ENCODE measurements around the gene KCNK2. TPM values are rescaled to one million over a fixed set of nuclear protein-coding genes. Genes with fewer than 3 reads are reported as not detected.

The KCNK2 gene
- total RNA-seq, 2 experiments from 2014 or later, result not detected

- POLR2A ChIA-PET, result no interaction called here
- no peak overlapping the region for H3K27ac Mint-ChIP-seq
- H3K4me3 Mint-ChIP-seq, result no peak overlapping the region
- no peak for DNase-seq
- no peaks in the 10 kb centered on the region for H3K4me1 Mint-ChIP-seq
- CTCF ChIA-PET, result interaction anchor here (1.1 kb wide), 1 partner anchor 16 kb away, joined by 3 read pairs; no protein-coding TSS in a partner anchor
- H3K36me3 Mint-ChIP-seq (ENCODE audit: low read depth), result no peaks in the 10 kb centered on the region
- H3K9me3 Mint-ChIP-seq, result no peaks in the 10 kb centered on the region
- H3K27me3 Mint-ChIP-seq, result peaks cover 3% of the 10 kb centered on the region
These were observed 11.5 kb upstream of the KCNK2 start for GRCh38 chr1:215071078-215071477.

DNA sequence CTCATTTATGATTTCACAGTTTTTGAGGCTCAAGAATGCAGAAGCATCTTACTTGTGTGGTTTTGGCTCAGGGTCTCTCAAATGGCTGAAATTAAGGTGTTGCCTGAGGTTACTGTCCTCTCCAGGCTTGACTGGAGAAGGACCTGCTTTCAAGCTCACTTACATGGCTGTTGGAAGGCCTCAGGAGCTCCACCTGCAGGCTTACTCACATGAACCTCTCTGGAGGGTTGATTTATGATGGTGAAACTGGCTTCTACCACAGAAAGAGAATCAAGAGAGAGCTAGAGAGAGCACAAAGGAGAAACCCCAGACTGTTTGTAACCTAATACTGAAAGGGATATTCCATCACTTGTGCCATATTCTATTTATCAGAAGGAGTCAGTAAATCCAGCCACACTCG, 6.2 kb upstream of the KCNK2 start:
- no peak overlapping the region for H3K27ac Mint-ChIP-seq
- DNase-seq, result no peak
- peaks cover 19% of the 10 kb centered on the region for H3K27me3 Mint-ChIP-seq
- no peaks in the 10 kb centered on the region for H3K9me3 Mint-ChIP-seq
- H3K4me1 Mint-ChIP-seq, result no peaks in the 10 kb centered on the region
- POLR2A ChIA-PET, result no interaction called here
- no peaks in the 10 kb centered on the region for H3K36me3 Mint-ChIP-seq (ENCODE audit: low read depth)
- CTCF ChIA-PET, result no interaction called here
- H3K4me3 Mint-ChIP-seq, result no peak overlapping the region

DNA sequence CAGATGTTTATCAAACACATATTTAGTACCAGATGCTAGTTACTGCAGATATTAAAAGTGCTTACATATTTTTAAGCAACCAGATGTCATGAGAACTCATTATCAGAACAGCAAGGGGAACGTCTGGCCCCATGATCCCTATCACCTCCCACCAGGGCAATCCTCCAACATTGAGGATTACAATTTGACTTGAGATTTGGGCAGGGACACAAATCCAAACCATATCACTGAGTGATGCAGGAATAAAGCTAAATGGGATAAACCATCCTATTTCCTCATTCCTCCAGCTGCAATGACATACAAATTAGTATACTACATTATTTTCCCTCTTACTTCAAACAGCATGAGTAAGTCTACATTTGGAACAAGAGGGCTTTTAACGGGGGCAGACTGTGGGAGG, 3.1 kb upstream of the KCNK2 start:
- H3K27me3 Mint-ChIP-seq, result peaks cover 43% of the 10 kb centered on the region
- no peak overlapping the region for H3K4me3 Mint-ChIP-seq
- no peak overlapping the region for H3K27ac Mint-ChIP-seq
- ChIA-PET CTCF (no interaction called here), POLR2A (no interaction called here)
- peaks cover 4% of the 10 kb centered on the region for H3K36me3 Mint-ChIP-seq (ENCODE audit: low read depth)
- no peaks in the 10 kb centered on the region for H3K9me3 Mint-ChIP-seq
- H3K4me1 Mint-ChIP-seq, result peaks cover 2% of the 10 kb centered on the region
- DNase-seq, result no peak

DNA sequence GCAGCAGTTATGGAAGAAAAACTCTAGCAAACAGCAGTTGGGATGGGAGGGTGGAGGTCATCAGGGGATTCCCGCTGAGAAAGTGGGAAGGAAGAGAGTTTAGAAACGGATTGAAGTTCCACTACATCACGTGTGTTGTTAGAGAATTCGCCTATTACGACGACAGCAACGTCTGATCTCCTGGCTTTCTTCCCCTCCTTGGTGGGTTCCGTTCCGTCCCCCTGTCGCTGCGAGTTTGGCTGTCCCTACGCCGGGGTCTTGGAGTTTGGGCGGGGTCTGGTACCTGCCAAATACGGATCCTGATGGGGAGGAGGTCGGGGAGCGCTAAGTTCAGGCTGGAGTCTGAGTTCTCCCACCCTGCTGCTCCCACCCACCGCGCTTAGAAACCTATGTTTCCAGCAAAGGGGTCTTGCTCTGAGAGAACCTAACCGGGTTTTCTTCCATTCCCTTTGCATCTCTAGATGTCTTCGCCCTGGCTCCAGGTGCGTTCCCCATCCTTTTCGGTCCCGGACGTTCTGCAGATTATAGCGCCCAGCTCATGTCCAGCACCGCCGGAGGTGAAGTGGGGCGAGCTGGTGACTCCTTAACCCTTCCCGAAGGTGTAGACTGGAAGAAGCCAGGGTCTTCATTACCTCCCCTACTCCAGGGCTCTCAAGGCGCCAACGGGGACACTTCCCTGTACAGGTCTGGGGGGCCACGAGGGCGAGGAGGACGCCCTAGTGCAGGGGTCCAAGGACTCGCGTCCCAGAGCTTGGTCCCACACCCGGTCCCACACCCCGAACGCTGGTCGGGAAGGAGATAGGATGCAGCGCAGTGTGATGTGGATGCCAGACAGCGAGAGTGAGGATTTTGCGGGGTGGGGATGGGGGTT, 641 bp upstream of the KCNK2 start:
- no peak for DNase-seq
- Mint-ChIP-seq H3K4me1 (peaks cover 2% of the 10 kb centered on the region), H3K27me3 (peaks cover 60% of the 10 kb centered on the region), H3K9me3 (no peaks in the 10 kb centered on the region), H3K4me3 (no peak overlapping the region), H3K36me3 (ENCODE audit: low read depth) (peaks cover 4% of the 10 kb centered on the region), H3K27ac (no peak overlapping the region)
- POLR2A ChIA-PET, result no interaction called here
- CTCF ChIA-PET, result no interaction called here

DNA sequence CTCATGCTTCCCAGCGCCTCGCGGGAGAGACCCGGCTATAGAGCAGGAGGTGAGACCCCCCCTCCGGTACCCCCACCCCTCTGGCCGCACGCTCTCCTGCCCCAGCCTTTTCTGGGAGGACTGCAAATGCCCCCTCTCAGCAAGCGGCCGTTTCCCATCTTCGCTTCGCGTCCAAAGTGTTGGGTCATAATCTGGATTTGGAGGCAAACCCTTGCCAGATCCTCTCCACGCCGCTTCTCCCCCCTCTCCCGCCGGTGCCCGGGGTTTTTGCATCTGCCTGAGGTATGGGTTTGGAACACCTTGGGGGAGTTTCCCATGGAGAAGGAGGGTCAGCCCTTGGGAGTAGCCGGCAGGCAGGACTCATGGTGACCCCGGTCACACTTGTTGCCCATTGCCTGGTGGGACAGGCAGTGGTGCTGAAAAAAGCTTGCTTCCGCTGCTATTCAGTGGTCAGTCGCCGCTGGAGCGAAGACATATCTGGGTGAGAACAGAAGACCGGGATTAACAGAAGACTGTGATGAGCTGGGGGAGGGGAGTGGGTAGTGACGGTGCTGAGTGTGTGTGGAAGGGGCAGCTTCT, 935 bp downstream of the KCNK2 start:
- H3K4me3 Mint-ChIP-seq, result no peak overlapping the region
- peaks cover 2% of the 10 kb centered on the region for H3K4me1 Mint-ChIP-seq
- ChIA-PET CTCF (no interaction called here), POLR2A (no interaction called here)
- no peak overlapping the region for H3K27ac Mint-ChIP-seq
- H3K9me3 Mint-ChIP-seq, result no peaks in the 10 kb centered on the region
- H3K27me3 Mint-ChIP-seq, result peaks cover 70% of the 10 kb centered on the region
- DNase-seq, result no peak
- H3K36me3 Mint-ChIP-seq (ENCODE audit: low read depth), result peaks cover 4% of the 10 kb centered on the region

- ChIA-PET CTCF (no interaction called here), POLR2A (no interaction called here)
These were observed 2.1 kb downstream of the KCNK2 start for GRCh38 chr1:215084621-215085020.

DNA sequence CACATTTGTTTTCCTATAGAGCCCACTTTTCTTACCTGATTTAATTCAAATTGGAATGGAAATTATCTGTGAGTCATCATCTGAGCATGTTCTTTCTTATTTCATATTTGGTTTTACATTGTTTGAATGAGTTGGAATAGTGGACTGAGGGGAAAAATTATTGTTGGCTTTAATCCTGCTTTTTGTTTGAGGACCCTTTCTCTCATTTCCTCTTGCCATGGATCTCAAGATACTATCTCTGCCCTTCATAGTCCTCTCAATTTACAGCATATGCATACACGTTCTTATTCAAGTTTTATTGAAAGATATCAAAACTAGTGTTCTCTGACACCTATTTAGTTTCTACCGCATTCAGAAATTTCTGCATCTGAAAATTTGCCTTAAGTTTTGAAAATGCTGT, 5.1 kb downstream of the KCNK2 start:
- POLR2A ChIA-PET, result no interaction called here

More at GRCh38 chr1:215084621-215085020, 2.1 kb downstream of the KCNK2 start:
- DNase-seq, result no peak
- no peaks in the 10 kb centered on the region for H3K9me3 Mint-ChIP-seq
- H3K27ac Mint-ChIP-seq, result no peak overlapping the region
- H3K4me1 Mint-ChIP-seq, result peaks cover 2% of the 10 kb centered on the region
- H3K27me3 Mint-ChIP-seq, result peaks cover 73% of the 10 kb centered on the region
- H3K36me3 Mint-ChIP-seq (ENCODE audit: low read depth), result peaks cover 4% of the 10 kb centered on the region
- H3K4me3 Mint-ChIP-seq, result no peak overlapping the region

GRCh38 chr1:215094381-215094780, 11.8 kb downstream of the KCNK2 start:
- H3K27me3 Mint-ChIP-seq, result peaks cover 3% of the 10 kb centered on the region
- ChIA-PET CTCF (no interaction called here), POLR2A (no interaction called here)
- no peaks in the 10 kb centered on the region for H3K36me3 Mint-ChIP-seq (ENCODE audit: low read depth)
- no peak overlapping the region for H3K27ac Mint-ChIP-seq
- H3K9me3 Mint-ChIP-seq, result no peaks in the 10 kb centered on the region
- H3K4me1 Mint-ChIP-seq, result no peaks in the 10 kb centered on the region
- DNase-seq, result no peak
- H3K4me3 Mint-ChIP-seq, result no peak overlapping the region

More for the DNA sequence above, 5.1 kb downstream of the KCNK2 start:
- Mint-ChIP-seq H3K4me3 (no peak overlapping the region), H3K9me3 (no peaks in the 10 kb centered on the region), H3K27me3 (peaks cover 46% of the 10 kb centered on the region), H3K27ac (no peak overlapping the region), H3K36me3 (ENCODE audit: low read depth) (peaks cover 4% of the 10 kb centered on the region), H3K4me1 (peaks cover 2% of the 10 kb centered on the region)
- CTCF ChIA-PET, result no interaction called here
- no peak for DNase-seq

- Mint-ChIP-seq H3K27ac (no peak overlapping the region), H3K9me3 (no peaks in the 10 kb centered on the region), H3K27me3 (peaks cover 2% of the 10 kb centered on the region), H3K4me1 (no peaks in the 10 kb centered on the region), H3K4me3 (no peak overlapping the region), H3K36me3 (ENCODE audit: low read depth) (no peaks in the 10 kb centered on the region)
- DNase-seq, result no peak
- CTCF ChIA-PET, result no interaction called here
- POLR2A ChIA-PET, result no interaction called here
These were observed 13.0 kb downstream of the KCNK2 start for GRCh38 chr1:215095524-215095923.

- H3K4me1 Mint-ChIP-seq, result no peaks in the 10 kb centered on the region
- no peak overlapping the region for H3K4me3 Mint-ChIP-seq
- ChIA-PET CTCF (no interaction called here), POLR2A (no interaction called here)
- H3K9me3 Mint-ChIP-seq, result no peaks in the 10 kb centered on the region
- no peak for DNase-seq
- no peaks in the 10 kb centered on the region for H3K27me3 Mint-ChIP-seq
- no peak overlapping the region for H3K27ac Mint-ChIP-seq
- no peaks in the 10 kb centered on the region for H3K36me3 Mint-ChIP-seq (ENCODE audit: low read depth)
These were observed 19.0 kb downstream of the KCNK2 start for GRCh38 chr1:215101511-215101910.

DNA sequence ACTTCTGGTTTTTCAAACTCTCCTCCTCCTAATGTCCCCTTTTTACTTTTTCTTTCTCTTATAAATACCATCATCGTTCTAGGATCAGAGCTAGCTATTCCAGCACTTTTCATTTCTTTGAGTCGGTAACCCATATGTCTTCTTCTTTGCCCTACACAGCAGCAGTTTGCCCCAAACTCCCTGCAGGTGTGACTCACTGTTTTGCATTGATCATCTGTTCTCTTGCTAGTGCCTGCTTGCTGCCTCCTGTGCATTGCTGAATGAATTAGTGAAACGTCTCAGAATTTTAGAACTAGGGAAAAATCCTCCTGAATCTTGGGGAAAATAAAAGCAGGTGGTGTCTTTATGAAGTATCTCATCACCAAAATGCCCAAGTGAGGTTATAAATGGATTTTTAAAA, 21.7 kb downstream of the KCNK2 start:
- Mint-ChIP-seq H3K27me3 (no peaks in the 10 kb centered on the region), H3K9me3 (no peaks in the 10 kb centered on the region), H3K27ac (no peak overlapping the region), H3K4me3 (no peak overlapping the region), H3K36me3 (ENCODE audit: low read depth) (no peaks in the 10 kb centered on the region), H3K4me1 (no peaks in the 10 kb centered on the region)
- ChIA-PET CTCF (no interaction called here), POLR2A (no interaction called here)
- no peak for DNase-seq

- no peak for DNase-seq
- peaks cover 2% of the 10 kb centered on the region for H3K27me3 Mint-ChIP-seq
- no peak overlapping the region for H3K27ac Mint-ChIP-seq
- H3K9me3 Mint-ChIP-seq, result no peaks in the 10 kb centered on the region
- CTCF ChIA-PET, result no interaction called here
- no peaks in the 10 kb centered on the region for H3K4me1 Mint-ChIP-seq
- H3K4me3 Mint-ChIP-seq, result no peak overlapping the region
- POLR2A ChIA-PET, result no interaction called here
- H3K36me3 Mint-ChIP-seq (ENCODE audit: low read depth), result no peaks in the 10 kb centered on the region
These were observed 23.5 kb downstream of the KCNK2 start for GRCh38 chr1:215106067-215106466.

GRCh38 chr1:215109171-215109570, 26.6 kb downstream of the KCNK2 start:
- H3K4me3 Mint-ChIP-seq, result no peak overlapping the region
- POLR2A ChIA-PET, result no interaction called here
- no peak for DNase-seq

DNA sequence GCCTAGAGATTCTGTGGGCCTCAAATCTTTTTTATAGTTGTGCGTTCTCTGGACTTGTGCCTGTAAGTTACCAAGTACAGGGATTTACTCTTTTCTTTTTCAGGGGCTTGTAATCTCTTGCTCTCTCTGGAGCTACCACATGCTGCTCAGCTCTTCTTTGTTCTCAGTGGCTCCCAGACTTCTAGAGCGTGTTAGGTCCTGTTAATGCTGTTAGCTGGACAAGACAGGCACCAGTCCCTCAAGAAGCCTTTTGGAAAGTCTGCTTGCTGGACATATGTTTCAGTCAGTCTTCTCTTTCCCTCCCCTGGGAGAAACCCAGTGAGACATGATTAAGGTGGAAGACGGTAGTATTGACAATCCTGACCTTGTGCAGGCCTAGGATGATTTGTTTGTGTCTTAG, 29.4 kb downstream of the KCNK2 start:
- H3K9me3 Mint-ChIP-seq, result no peaks in the 10 kb centered on the region
- H3K4me3 Mint-ChIP-seq, result no peak overlapping the region
- H3K27me3 Mint-ChIP-seq, result peaks cover 2% of the 10 kb centered on the region
- ChIA-PET POLR2A (no interaction called here), CTCF (no interaction called here)
- H3K4me1 Mint-ChIP-seq, result no peaks in the 10 kb centered on the region
- no peaks in the 10 kb centered on the region for H3K36me3 Mint-ChIP-seq (ENCODE audit: low read depth)
- no peak overlapping the region for H3K27ac Mint-ChIP-seq
- no peak for DNase-seq

More at GRCh38 chr1:215109171-215109570, 26.6 kb downstream of the KCNK2 start:
- Mint-ChIP-seq H3K27me3 (peaks cover 2% of the 10 kb centered on the region), H3K27ac (no peak overlapping the region), H3K9me3 (no peaks in the 10 kb centered on the region), H3K36me3 (ENCODE audit: low read depth) (no peaks in the 10 kb centered on the region), H3K4me1 (no peaks in the 10 kb centered on the region)
- CTCF ChIA-PET, result no interaction called here
